ENCODE results near the gene HSP90AB1.

Gene HSP90AB1

GRCh38 chr6:44222486-44223318 lies 24.2 kb upstream of the HSP90AB1 start:
- no peak for TF ChIP-seq CTCF (conservative IDR thresholded peaks at IDR 0.05; ENCODE audit: low read depth, low read length)
- peak overlapping the region; percentile 52 for H3K4me3 ChIP-seq (ENCODE audit: low read length)
- no peak for DNase-seq (ENCODE audit: low read depth)

- peak within 1 kb of the TSS; percentile 52 for H3K4me3 ChIP-seq (ENCODE audit: low read length)
- peak; percentile 2 for TF ChIP-seq CTCF (conservative IDR thresholded peaks at IDR 0.05; ENCODE audit: low read depth, low read length)
- DNase-seq (ENCODE audit: low read depth): no peak
Measured at GRCh38 chr6:44223319-44224028, 23.4 kb upstream of the HSP90AB1 start, which contains the start of gene SLC29A1. Gene SLC29A1, plus strand, starts transcription at chr6:44223595. Its CDS starts 3,719 bp downstream, at chr6:44227314.

GRCh38 chr6:44224029-44224964 lies 22.6 kb upstream of the HSP90AB1 start:
- no peak for DNase-seq (ENCODE audit: low read depth)
- TF ChIP-seq CTCF (conservative IDR thresholded peaks at IDR 0.05; ENCODE audit: low read depth, low read length): peak; percentile 13
- peak overlapping the region; percentile 52 for H3K4me3 ChIP-seq (ENCODE audit: low read length)

- no peak for DNase-seq (ENCODE audit: low read depth)
- no peak overlapping the region for H3K4me3 ChIP-seq (ENCODE audit: low read length)
- TF ChIP-seq CTCF (conservative IDR thresholded peaks at IDR 0.05; ENCODE audit: low read depth, low read length): no peak
Measured at GRCh38 chr6:44224965-44225305, 22.0 kb upstream of the HSP90AB1 start.

GRCh38 chr6:44225579-44226325 lies 21.1 kb upstream of the HSP90AB1 start:
- H3K4me3 ChIP-seq (ENCODE audit: low read length): no peak overlapping the region
- no peak for TF ChIP-seq CTCF (conservative IDR thresholded peaks at IDR 0.05; ENCODE audit: low read depth, low read length)
- no peak for DNase-seq (ENCODE audit: low read depth)

All from retinal pigment epithelial cell (primary cell).